PC-3 (cell line): ENCODE measurements around the gene CSRP2.

Experiments used
- CTCF ChIP-seq: fragments of 300-600 bp; sonication (generic); conservative IDR thresholded peaks from 2 replicates; pipeline ENCODE4 v1.5.1; 2017; ENCODE audit warnings: antibody characterized with exemption, low read depth, mild to moderate bottlenecking, low read length
- EZH2 ChIP-seq: fragments of 300-600 bp; sonication (generic); IDR thresholded peaks from one replicate; pipeline ENCODE4 v1.6.1; 2017; ENCODE audit warnings: antibody characterized with exemption, mild to moderate bottlenecking, low read length; ENCODE audit not compliant: unreplicated experiment

GRCh38 chr12:76901628-76902380 lies 23.0 kb upstream of the CSRP2 start:
- TF ChIP-seq CTCF = no peak
- no peak for TF ChIP-seq EZH2
